Measurements from ENCODE around the gene GRB10. TPM values are rescaled to one million over a fixed set of nuclear protein-coding genes. Genes with fewer than 3 reads are reported as not detected.

The GRB10 gene
- total RNA-seq, 1 experiment from 2014 or later = 47.9 TPM

DNA sequence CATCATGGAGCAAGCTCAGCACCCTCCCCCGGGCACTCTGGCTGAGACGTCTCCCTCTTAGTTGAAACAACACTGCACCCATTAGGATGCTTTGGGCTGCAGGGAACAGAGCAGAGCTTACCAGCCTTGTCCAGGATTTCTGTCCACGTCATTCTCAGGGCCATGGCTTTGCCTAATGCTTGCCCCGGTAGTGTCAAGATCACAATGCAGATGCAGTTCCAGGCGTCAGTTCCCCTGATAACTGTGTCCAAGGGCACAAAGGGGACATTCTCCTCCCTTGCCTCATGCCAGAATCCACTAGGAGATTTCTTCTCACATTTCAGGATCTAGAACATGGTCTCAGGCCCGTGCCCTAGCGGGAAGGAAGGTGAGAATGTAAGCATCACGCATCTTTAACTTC, 17.2 kb upstream of the GRB10 start:
- peaks cover 13% of the 10 kb centered on the region; the same call in 1 of the 2 replicates for H3F3A ChIP-seq (ENCODE audit: insufficient read depth, low read depth)
- H3K4me3 ChIP-seq = no peak overlapping the region
- peaks cover 28% of the 10 kb centered on the region for H3K4me1 ChIP-seq (replicated peaks; ENCODE audit: insufficient read depth)
- no peaks in the 10 kb centered on the region for H3K9me2 ChIP-seq (ENCODE audit: insufficient read depth)
- no peaks in the 10 kb centered on the region for H4K20me1 ChIP-seq (ENCODE audit: insufficient read depth)
- no peak for DNase-seq
- no peak overlapping the region for H3K4me2 ChIP-seq
- H3K36me3 ChIP-seq (ENCODE audit: low read depth) = no peaks in the 10 kb centered on the region
- POLR2A ChIA-PET (ENCODE audit: unreplicated experiment) = no interaction called here
- BruUV-seq (replicated peaks) = no TSS peak
- intact Hi-C loops (cut with micrococcal nuclease; ENCODE audit: unreplicated experiment) = loop anchor here (5.0 to 10.0 kb wide), 4 partner anchors 152 to 575 kb away; no protein-coding TSS in a partner anchor
- H3K27me3 ChIP-seq (ENCODE audit: insufficient read depth, low read depth) = no peaks in the 10 kb centered on the region
- no peaks in the 10 kb centered on the region for H3K79me2 ChIP-seq (ENCODE audit: low read depth)
- H3K27ac ChIP-seq = no peak overlapping the region
- CTCF ChIA-PET = interaction anchor here (0.8 kb wide), 1 partner anchor 103 kb away, joined by 3 read pairs; no protein-coding TSS in a partner anchor
- no peak for TF ChIP-seq EZH2 (IDR thresholded peaks at IDR 0.05; ENCODE audit: low read depth)
- TF ChIP-seq, protein P1, sequence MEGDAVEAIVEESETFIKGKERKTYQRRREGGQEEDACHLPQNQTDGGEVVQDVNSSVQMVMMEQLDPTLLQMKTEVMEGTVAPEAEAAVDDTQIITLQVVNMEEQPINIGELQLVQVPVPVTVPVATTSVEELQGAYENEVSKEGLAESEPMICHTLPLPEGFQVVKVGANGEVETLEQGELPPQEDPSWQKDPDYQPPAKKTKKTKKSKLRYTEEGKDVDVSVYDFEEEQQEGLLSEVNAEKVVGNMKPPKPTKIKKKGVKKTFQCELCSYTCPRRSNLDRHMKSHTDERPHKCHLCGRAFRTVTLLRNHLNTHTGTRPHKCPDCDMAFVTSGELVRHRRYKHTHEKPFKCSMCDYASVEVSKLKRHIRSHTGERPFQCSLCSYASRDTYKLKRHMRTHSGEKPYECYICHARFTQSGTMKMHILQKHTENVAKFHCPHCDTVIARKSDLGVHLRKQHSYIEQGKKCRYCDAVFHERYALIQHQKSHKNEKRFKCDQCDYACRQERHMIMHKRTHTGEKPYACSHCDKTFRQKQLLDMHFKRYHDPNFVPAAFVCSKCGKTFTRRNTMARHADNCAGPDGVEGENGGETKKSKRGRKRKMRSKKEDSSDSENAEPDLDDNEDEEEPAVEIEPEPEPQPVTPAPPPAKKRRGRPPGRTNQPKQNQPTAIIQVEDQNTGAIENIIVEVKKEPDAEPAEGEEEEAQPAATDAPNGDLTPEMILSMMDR (conservative IDR thresholded peaks at IDR 0.05) = no peak
- no peak overlapping the region for H2AFZ ChIP-seq
- H3K9me3 ChIP-seq (ENCODE audit: insufficient read depth, low read depth) = peaks cover 6% of the 10 kb centered on the region; the same call in 1 of the 2 replicates

DNA sequence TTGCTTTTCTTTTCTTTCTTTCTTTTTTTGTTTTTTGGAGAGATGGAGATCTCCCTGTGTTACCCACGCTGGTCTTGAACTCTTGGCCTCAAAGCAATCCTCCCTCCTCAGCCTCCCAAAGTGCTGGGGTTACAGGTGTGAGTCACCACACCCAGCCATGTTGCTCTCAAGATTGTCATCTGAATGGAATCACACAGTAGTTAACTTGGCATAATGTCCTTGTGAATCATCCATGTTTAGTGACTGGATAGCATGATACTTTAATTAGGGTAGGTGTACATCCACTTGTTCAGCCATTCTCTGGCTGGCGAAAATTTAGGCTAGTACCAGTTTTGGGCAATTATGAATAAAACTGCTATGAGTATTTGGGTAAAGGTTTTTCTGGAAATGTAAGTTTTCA, 15.4 kb upstream of the GRB10 start:
- intact Hi-C loops (cut with micrococcal nuclease; ENCODE audit: unreplicated experiment) = loop anchor here (5.0 to 10.0 kb wide), 4 partner anchors 154 to 577 kb away; no protein-coding TSS in a partner anchor
- no peak overlapping the region for H3K4me2 ChIP-seq
- H3K9me3 ChIP-seq (ENCODE audit: insufficient read depth, low read depth) = peaks cover 6% of the 10 kb centered on the region; the same call in 1 of the 2 replicates
- H3K27ac ChIP-seq = no peak overlapping the region
- no peaks in the 10 kb centered on the region for H3K79me2 ChIP-seq (ENCODE audit: low read depth)
- no peak overlapping the region for H2AFZ ChIP-seq
- H3K4me1 ChIP-seq (replicated peaks; ENCODE audit: insufficient read depth) = peaks cover 13% of the 10 kb centered on the region
- no TSS peak for BruUV-seq (replicated peaks)
- H3K36me3 ChIP-seq (ENCODE audit: low read depth) = no peaks in the 10 kb centered on the region
- no peak overlapping the region for H3K4me3 ChIP-seq
- no peaks in the 10 kb centered on the region for H3K9me2 ChIP-seq (ENCODE audit: insufficient read depth)
- peak in 1 of 2 experiments; percentile 62 for DNase-seq
- H3K27me3 ChIP-seq (ENCODE audit: insufficient read depth, low read depth) = no peaks in the 10 kb centered on the region
- CTCF ChIA-PET = no interaction called here
- no peaks in the 10 kb centered on the region for H4K20me1 ChIP-seq (ENCODE audit: insufficient read depth)
- H3F3A ChIP-seq (ENCODE audit: insufficient read depth, low read depth) = peaks cover 21% of the 10 kb centered on the region; the same call in 1 of the 2 replicates
- TF ChIP-seq, protein P1 (conservative IDR thresholded peaks at IDR 0.05) = no peak
- no peak for TF ChIP-seq EZH2 (IDR thresholded peaks at IDR 0.05; ENCODE audit: low read depth)
- POLR2A ChIA-PET (ENCODE audit: unreplicated experiment) = no interaction called here

DNA sequence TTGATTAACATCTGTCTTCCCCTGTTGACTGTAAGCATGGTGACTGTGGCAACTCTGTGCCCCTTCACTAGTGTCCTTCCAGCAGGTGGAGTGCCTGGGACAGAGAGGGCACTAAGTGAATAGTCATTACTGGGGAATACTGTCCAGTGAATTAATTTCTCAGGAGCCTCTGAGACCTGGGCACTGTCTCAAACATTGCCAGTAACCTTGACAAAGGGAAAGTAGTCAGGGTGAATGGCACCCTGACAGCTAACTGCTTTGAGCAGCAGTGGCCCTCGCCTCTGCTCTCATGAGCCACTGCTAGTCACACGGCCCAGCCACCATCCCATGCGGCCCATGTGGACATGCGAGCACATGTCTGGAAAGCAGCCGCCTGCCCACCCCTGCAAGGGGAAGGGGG, 13.1 kb upstream of the GRB10 start:
- ChIA-PET POLR2A (ENCODE audit: unreplicated experiment) (interaction anchor here (0.8 kb wide), 1 partner anchor 261 kb away, joined by 7 read pairs; no protein-coding TSS in a partner anchor), CTCF (interaction anchor here (0.5 kb wide), 1 partner anchor 274 kb away, joined by 3 read pairs; no protein-coding TSS in a partner anchor)
- DNase-seq = peak; percentile 18 to 48

More for the DNA sequence above, 13.1 kb upstream of the GRB10 start:
- no peak overlapping the region for H3K27ac ChIP-seq
- no peaks in the 10 kb centered on the region for H3K9me2 ChIP-seq (ENCODE audit: insufficient read depth)
- intact Hi-C loops (cut with micrococcal nuclease; ENCODE audit: unreplicated experiment) = loop anchor here (2.0 to 10.0 kb wide), 5 partner anchors 156 to 579 kb away; no protein-coding TSS in a partner anchor
- H2AFZ ChIP-seq = no peak overlapping the region
- peaks cover 25% of the 10 kb centered on the region; the same call in 1 of the 2 replicates for H3F3A ChIP-seq (ENCODE audit: insufficient read depth, low read depth)
- H3K4me2 ChIP-seq = no peak overlapping the region
- H3K79me2 ChIP-seq (ENCODE audit: low read depth) = peaks cover 15% of the 10 kb centered on the region
- H3K4me1 ChIP-seq (replicated peaks; ENCODE audit: insufficient read depth) = peaks cover 18% of the 10 kb centered on the region
- H4K20me1 ChIP-seq (ENCODE audit: insufficient read depth) = peaks cover 10% of the 10 kb centered on the region
- no peak overlapping the region for H3K4me3 ChIP-seq
- BruUV-seq (replicated peaks) = no TSS peak
- H3K27me3 ChIP-seq (ENCODE audit: insufficient read depth, low read depth) = no peaks in the 10 kb centered on the region
- TF ChIP-seq, protein P1 (conservative IDR thresholded peaks at IDR 0.05) = peak; percentile 60; the same call in 1 of the 2 replicates
- no peak for TF ChIP-seq EZH2 (IDR thresholded peaks at IDR 0.05; ENCODE audit: low read depth)
- no peaks in the 10 kb centered on the region for H3K36me3 ChIP-seq (ENCODE audit: low read depth)
- peaks cover 6% of the 10 kb centered on the region; the same call in 1 of the 2 replicates for H3K9me3 ChIP-seq (ENCODE audit: insufficient read depth, low read depth)
